Measurements from ENCODE around the gene NALCN.

DNA sequence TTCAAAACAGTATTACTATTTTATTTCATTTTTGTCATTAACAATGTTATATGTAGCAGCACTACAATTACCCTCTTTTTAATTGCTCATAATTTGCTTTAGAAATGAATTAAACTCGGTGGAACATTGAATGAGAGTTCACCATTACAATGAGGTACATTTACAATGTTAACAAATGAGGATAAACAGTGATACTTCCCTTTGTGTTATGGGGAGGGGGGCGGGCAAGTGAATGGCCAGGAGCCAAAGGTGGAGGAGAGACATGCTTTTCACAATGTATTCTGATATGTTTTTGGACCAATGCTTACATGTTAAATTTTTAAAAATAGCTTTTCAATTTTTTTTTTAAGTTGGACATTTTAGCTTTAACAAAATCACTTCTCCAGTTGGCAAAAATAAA lies 34.2 kb downstream of the NALCN start:
- TF ChIP-seq CTCF (IDR thresholded peaks at IDR 0.05) (no peak), POLR2A (IDR thresholded peaks at IDR 0.05) (no peak)

Measured in body of pancreas (tissue), 4 donors.